H9 (cell line): Measurements from ENCODE around the gene PCBP4. TPM values are rescaled to one million over a fixed set of nuclear protein-coding genes. Genes with fewer than 3 reads are reported as not detected.
A peak's percentile ranks its signal among the peaks of the same experiment; 100 is the strongest.

Source experiments
- DNase-seq: peaks from one replicate; pipeline ENCODE4 v3.0.0-alpha.2; 2017
- H2AFZ ChIP-seq: one replicate; pipeline ENCODE4 v1.6.1; 2013; ENCODE audit warnings: mild to moderate bottlenecking, low read length, control low read depth, moderate library complexity
- H2AK5ac ChIP-seq: 2 replicates; pipeline ENCODE4 v1.6.1; 2013; ENCODE audit warnings: low read length, control low read depth, mixed read lengths; ENCODE audit not compliant: insufficient read length
- H2BK120ac ChIP-seq: one replicate; pipeline ENCODE4 v1.6.1; 2013; ENCODE audit warnings: low read depth, mild to moderate bottlenecking, low read length, control low read depth, inconsistent platforms; ENCODE audit not compliant: poor library complexity, severe bottlenecking
- H2BK12ac ChIP-seq: 2 replicates; pipeline ENCODE4 v1.6.1; 2013; ENCODE audit warnings: low read length, control low read depth, mixed read lengths, low read depth; ENCODE audit not compliant: insufficient read length
- H2BK15ac ChIP-seq: 2 replicates; pipeline ENCODE4 v1.6.1; 2013; ENCODE audit warnings: low read depth, low read length, control low read depth
- H2BK20ac ChIP-seq: one replicate; pipeline ENCODE4 v1.6.1; 2013; ENCODE audit warnings: low read depth, mild to moderate bottlenecking, low read length, control low read depth, inconsistent platforms; ENCODE audit not compliant: poor library complexity, severe bottlenecking
- H2BK5ac ChIP-seq: 2 replicates; pipeline ENCODE4 v1.6.1; 2013; ENCODE audit warnings: low read length, control low read depth, mixed read lengths; ENCODE audit not compliant: insufficient read length
- H3K14ac ChIP-seq: 2 replicates; pipeline ENCODE4 v1.6.1; 2013; ENCODE audit warnings: low read length, control low read depth; ENCODE audit not compliant: insufficient read depth
- H3K18ac ChIP-seq: 2 replicates; pipeline ENCODE4 v1.6.1; 2013; ENCODE audit warnings: low read depth, mild to moderate bottlenecking, mixed read lengths, low read length, control low read depth; ENCODE audit not compliant: insufficient read length
- H3K23ac ChIP-seq: 2 replicates; pipeline ENCODE4 v1.6.1; 2013; ENCODE audit warnings: low read length, control low read depth, mixed read lengths, low read depth; ENCODE audit not compliant: insufficient read length
- H3K23me2 ChIP-seq: 2 replicates; pipeline ENCODE4 v1.6.1; 2013; ENCODE audit warnings: low read depth, mild to moderate bottlenecking, mixed read lengths, low read length, control low read depth; ENCODE audit not compliant: insufficient read length, poor library complexity, severe bottlenecking
- H3K27ac ChIP-seq: 2 replicates; pipeline ENCODE4 v1.5.1; 2013; ENCODE audit warnings: low read length, control low read depth, mixed read lengths, low read depth; ENCODE audit not compliant: insufficient read length
- H3K27me3 ChIP-seq: 2 replicates; pipeline ENCODE4 v1.6.1; 2013; ENCODE audit warnings: low read length, control low read depth, inconsistent platforms; ENCODE audit not compliant: insufficient read depth
- H3K4ac ChIP-seq: 2 replicates; pipeline ENCODE4 v1.6.1; 2013; ENCODE audit warnings: low read depth, mild to moderate bottlenecking, control low read depth, inconsistent platforms, low read length, moderate library complexity
- H3K4me1 ChIP-seq: 2 replicates; pipeline ENCODE4 v1.6.1; 2013; ENCODE audit warnings: low read length, control low read depth, inconsistent platforms; ENCODE audit not compliant: insufficient read depth
- H3K4me2 ChIP-seq: 2 replicates; pipeline ENCODE4 v1.6.1; 2013; ENCODE audit warnings: low read length, control low read depth, mixed read lengths; ENCODE audit not compliant: insufficient read length, insufficient read depth
- H3K56ac ChIP-seq: 2 replicates; pipeline ENCODE4 v1.6.1; 2013; ENCODE audit warnings: low read depth, mild to moderate bottlenecking, mixed read lengths, low read length, control low read depth; ENCODE audit not compliant: insufficient read length
- H3K79me1 ChIP-seq: 2 replicates; pipeline ENCODE4 v1.6.1; 2013; ENCODE audit warnings: low read depth, mild to moderate bottlenecking, moderate library complexity, low read length, control low read depth, inconsistent platforms; ENCODE audit not compliant: insufficient read depth, poor library complexity, severe bottlenecking
- H3K79me2 ChIP-seq: 2 replicates; pipeline ENCODE4 v1.6.1; 2013; ENCODE audit warnings: low read length, control low read depth, inconsistent platforms; ENCODE audit not compliant: insufficient read depth
- H3K9ac ChIP-seq: 2 replicates; pipeline ENCODE4 v1.6.1; 2013; ENCODE audit warnings: low read length, control low read depth, mixed read lengths; ENCODE audit not compliant: insufficient read length; ENCODE audit errors: extremely low read depth
- H3K9me3 ChIP-seq: one replicate; pipeline ENCODE4 v1.6.1; 2013; ENCODE audit warnings: low read depth, low read length, inconsistent platforms; ENCODE audit not compliant: control insufficient read depth
- H3T11ph ChIP-seq: one replicate; pipeline ENCODE4 v1.6.1; 2013; ENCODE audit warnings: mild to moderate bottlenecking, low read length, control low read depth, inconsistent platforms
- H4K20me1 ChIP-seq: one replicate; pipeline ENCODE4 v1.6.1; 2013; ENCODE audit not compliant: control insufficient read depth, insufficient read length, insufficient read depth
- H4K5ac ChIP-seq: 2 replicates; pipeline ENCODE4 v1.6.1; 2013; ENCODE audit warnings: low read depth, mild to moderate bottlenecking, mixed read lengths, low read length, control low read depth; ENCODE audit not compliant: insufficient read length
- H4K8ac ChIP-seq: replicated peaks from 2 replicates; pipeline ENCODE4 v1.6.1; 2013; ENCODE audit warnings: low read length, control low read depth, mixed read lengths, low read depth; ENCODE audit not compliant: insufficient read length
- H4K91ac ChIP-seq: 2 replicates; pipeline ENCODE4 v1.6.1; 2013; ENCODE audit warnings: low read depth, mild to moderate bottlenecking, moderate library complexity, mixed read lengths, low read length, control low read depth; ENCODE audit not compliant: insufficient read length
- H3K27ac Mint-ChIP-seq, 3 experiments: 2 replicates in 2 of 3; 3 replicates in 1 of 3; pipeline ENCODE4 v1.8.0; 2020 to 2021; ENCODE audit warnings: mixed read lengths in 3 of 3, mild to moderate bottlenecking in 1 of 3, moderate library complexity in 1 of 3
- H3K27me3 Mint-ChIP-seq: 2 replicates; pipeline ENCODE4 v1.8.0; 2021; ENCODE audit warnings: low read depth, mild to moderate bottlenecking, moderate library complexity, mixed read lengths
- H3K36me3 Mint-ChIP-seq, 3 experiments: 2 replicates in 2 of 3; 3 replicates in 1 of 3; pipeline ENCODE4 v1.8.0; 2020 to 2021; ENCODE audit warnings: low read depth in 3 of 3, mixed read lengths in 3 of 3; ENCODE audit not compliant: insufficient read depth in 1 of 3
- H3K4me1 Mint-ChIP-seq, 2 experiments: 2 replicates each; pipeline ENCODE4 v1.8.0; 2020; ENCODE audit warnings: mixed read lengths in 2 of 2
- H3K4me3 Mint-ChIP-seq, 2 experiments: 2 replicates in 1 of 2; 3 replicates in 1 of 2; pipeline ENCODE4 v1.8.0; 2020 to 2021; ENCODE audit warnings: mild to moderate bottlenecking in 2 of 2, mixed read lengths in 2 of 2, moderate library complexity in 1 of 2
- H3K9me3 Mint-ChIP-seq, 2 experiments: 2 replicates in 1 of 2; 3 replicates in 1 of 2; pipeline ENCODE4 v1.8.0; 2020; ENCODE audit warnings: mild to moderate bottlenecking in 2 of 2, mixed read lengths in 2 of 2, moderate library complexity in 1 of 2
- WGBS: extraction: QIAGEN DNeasy Blood & Tissue Kit; methylation state at CpG from one replicate; pipeline ENCODE4 v1.1.7; 2013; ENCODE audit warnings: missing lambda C conversion rate, low lambda C conversion rate, mixed read lengths; ENCODE audit not compliant: insufficient read length; ENCODE audit errors: extremely low coverage; 5-methylcytosine and 5-hydroxymethylcytosine counted together
- total RNA-seq: library from RNA; stranded (reverse); gene quantifications from 2 replicates; pipeline ENCODE4 v1.2.1, GENCODE V29; 2021
- TF ChIP-seq, protein P1 (sequence below): fragments of 200-600 bp; sonication (generic); conservative IDR thresholded peaks from 3 replicates; pipeline ENCODE4 v1.8.0; 2021; ENCODE audit warnings: antibody characterized with exemption, mild to moderate bottlenecking

Gene PCBP4
- total RNA-seq, 1 experiment from 2014 or later = 24.6 TPM

GRCh38 chr3:51966016-51966415, 1.2 kb downstream of the PCBP4 start:
- H4K8ac ChIP-seq = no peak overlapping the region
- H2BK20ac ChIP-seq = no peak overlapping the region
- H3K79me2 ChIP-seq = no peaks in the 10 kb centered on the region
- H3K9ac ChIP-seq = no peak overlapping the region
- TF ChIP-seq, protein P1, sequence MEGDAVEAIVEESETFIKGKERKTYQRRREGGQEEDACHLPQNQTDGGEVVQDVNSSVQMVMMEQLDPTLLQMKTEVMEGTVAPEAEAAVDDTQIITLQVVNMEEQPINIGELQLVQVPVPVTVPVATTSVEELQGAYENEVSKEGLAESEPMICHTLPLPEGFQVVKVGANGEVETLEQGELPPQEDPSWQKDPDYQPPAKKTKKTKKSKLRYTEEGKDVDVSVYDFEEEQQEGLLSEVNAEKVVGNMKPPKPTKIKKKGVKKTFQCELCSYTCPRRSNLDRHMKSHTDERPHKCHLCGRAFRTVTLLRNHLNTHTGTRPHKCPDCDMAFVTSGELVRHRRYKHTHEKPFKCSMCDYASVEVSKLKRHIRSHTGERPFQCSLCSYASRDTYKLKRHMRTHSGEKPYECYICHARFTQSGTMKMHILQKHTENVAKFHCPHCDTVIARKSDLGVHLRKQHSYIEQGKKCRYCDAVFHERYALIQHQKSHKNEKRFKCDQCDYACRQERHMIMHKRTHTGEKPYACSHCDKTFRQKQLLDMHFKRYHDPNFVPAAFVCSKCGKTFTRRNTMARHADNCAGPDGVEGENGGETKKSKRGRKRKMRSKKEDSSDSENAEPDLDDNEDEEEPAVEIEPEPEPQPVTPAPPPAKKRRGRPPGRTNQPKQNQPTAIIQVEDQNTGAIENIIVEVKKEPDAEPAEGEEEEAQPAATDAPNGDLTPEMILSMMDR = no peak
- no peak overlapping the region for H2BK5ac ChIP-seq
- H4K20me1 ChIP-seq = no peaks in the 10 kb centered on the region
- H3K23ac ChIP-seq = no peak overlapping the region
- no peak overlapping the region for H3T11ph ChIP-seq
- no peak overlapping the region for H3K18ac ChIP-seq
- no peaks in the 10 kb centered on the region for H3K9me3 Mint-ChIP-seq
- no peaks in the 10 kb centered on the region for H3K27me3 ChIP-seq
- H3K56ac ChIP-seq = no peak overlapping the region
- H3K27ac ChIP-seq = no peak overlapping the region
- H3K23me2 ChIP-seq = peaks cover 11% of the 10 kb centered on the region
- DNase-seq = no peak
- H3K4me2 ChIP-seq = no peak overlapping the region
- no peak overlapping the region for H2BK120ac ChIP-seq
- no CpG with 5 or more reads among the region's 2 CpGs for WGBS
- H3K9me3 ChIP-seq = no peaks in the 10 kb centered on the region
- H2BK12ac ChIP-seq = no peak overlapping the region
- H3K4me1 Mint-ChIP-seq = peaks cover 55 to 80% of the 10 kb centered on the region in 2 experiments
- H3K4me3 Mint-ChIP-seq = peak overlapping the region; percentile 38 to 86; a peak in 4 of 5 replicates
- no peak overlapping the region for H3K27ac Mint-ChIP-seq
- no peak overlapping the region for H2BK15ac ChIP-seq
- no peak overlapping the region for H3K4ac ChIP-seq
- no peak overlapping the region for H4K91ac ChIP-seq
- no peak overlapping the region for H2AFZ ChIP-seq
- peaks cover 44% of the 10 kb centered on the region for H3K27me3 Mint-ChIP-seq
- peaks cover 11% of the 10 kb centered on the region; the same call in 1 of the 2 replicates for H3K4me1 ChIP-seq
- peaks cover 0 to 5% (median 2%) of the 10 kb centered on the region in 3 experiments; a peak in 4 of 7 replicates for H3K36me3 Mint-ChIP-seq
- H2AK5ac ChIP-seq = no peak overlapping the region
- H3K14ac ChIP-seq = no peak overlapping the region
- no peaks in the 10 kb centered on the region for H3K79me1 ChIP-seq
- H4K5ac ChIP-seq = no peak overlapping the region
